ENCODE data around the gene PREX1. TPM values are rescaled to one million over a fixed set of nuclear protein-coding genes. Genes with fewer than 3 reads are reported as not detected.

PREX1 gene
- total and polyA plus RNA-seq, 2 donors (not counting 3 experiments of a cell fraction or from before 2014, with no cell fraction given) = 51.3 to 72.9 TPM

DNA sequence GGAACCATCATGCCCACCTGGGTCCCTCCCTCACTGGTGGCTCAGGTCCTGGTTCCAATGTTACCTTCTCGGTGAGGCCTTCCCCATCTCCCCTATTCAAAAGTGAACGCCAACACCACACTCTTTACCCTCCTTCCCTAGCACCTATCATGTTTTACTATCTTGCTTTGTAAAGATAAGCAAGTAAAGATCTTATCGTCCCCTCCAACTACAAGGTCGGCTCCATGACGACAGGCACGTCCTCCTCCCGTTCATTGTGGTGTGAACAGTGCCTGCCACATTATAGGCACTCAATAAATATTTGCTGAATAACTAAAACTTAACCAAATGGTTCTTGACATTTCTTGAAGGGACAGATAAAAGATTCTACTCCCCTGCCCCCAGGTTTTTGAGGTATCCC is 147.1 kb downstream of the PREX1 start:
- dilution Hi-C loops (cut with MboI; ENCODE audit: extremely low pct_ligation_motif_present, low sequenced_read_pairs) (no loop called here), intact Hi-C loops (cut with micrococcal nuclease) (loop anchor here (5.0 kb wide), 1 partner anchor 147 kb away; the partner anchor contains the start of gene PREX1)
- Histone ChIP-seq H4K20me1 (replicated peaks; ENCODE audit: control insufficient read depth, extremely low read depth, insufficient read depth, low read length) (no peaks in the 10 kb centered on the region), H3K4me3 (replicated peaks in 1 of 3; ENCODE audit: insufficient read depth in 1 of 3, low read depth in 1 of 3, low read length in 3 of 3) (no peak overlapping the region), H3K9me3 (replicated peaks; ENCODE audit: control insufficient read depth, insufficient read depth, low read length) (no peaks in the 10 kb centered on the region), H3K36me3 (ENCODE audit: control insufficient read depth in 2 of 2, extremely low read depth in 1 of 2, insufficient read depth in 2 of 2, low read length in 2 of 2) (peaks cover 12 to 24% of the 10 kb centered on the region in 2 experiments), H3K4me1 (ENCODE audit: control insufficient read depth, extremely low read depth, insufficient read depth, low read length) (peaks cover 38% of the 10 kb centered on the region), H3K4me2 (ENCODE audit: insufficient read depth, low read length) (no peak overlapping the region), H2AFZ (ENCODE audit: low read depth, low read length) (no peak overlapping the region), H3K79me2 (ENCODE audit: control insufficient read depth, insufficient read depth, low read length) (no peaks in the 10 kb centered on the region), H3K9ac (replicated peaks; ENCODE audit: extremely low read depth, insufficient read depth, low read length) (no peak overlapping the region), H3K9me1 (replicated peaks; ENCODE audit: control insufficient read depth, extremely low read depth, insufficient read depth, low read length) (no peaks in the 10 kb centered on the region), H3K27ac (ENCODE audit: insufficient read depth, low read depth, low read length) (no peak overlapping the region), H3K27me3 (ENCODE audit: control insufficient read depth in 2 of 2, insufficient read depth in 2 of 2, low read length in 2 of 2) (no peaks in the 10 kb centered on the region)
- FAIRE-seq (no peak), DNase-seq (ENCODE audit: low read depth, low spot score) (no peak)
- no TSS peak for BruUV-seq (replicated peaks)
- CTCF ChIA-PET = no interaction called here
- POLR2A ChIA-PET = no interaction called here
- no peak for TF ChIP-seq EZH2 (IDR thresholded peaks at IDR 0.05; ENCODE audit: borderline replicate concordance, low read depth, low read length, severe bottlenecking)

DNA sequence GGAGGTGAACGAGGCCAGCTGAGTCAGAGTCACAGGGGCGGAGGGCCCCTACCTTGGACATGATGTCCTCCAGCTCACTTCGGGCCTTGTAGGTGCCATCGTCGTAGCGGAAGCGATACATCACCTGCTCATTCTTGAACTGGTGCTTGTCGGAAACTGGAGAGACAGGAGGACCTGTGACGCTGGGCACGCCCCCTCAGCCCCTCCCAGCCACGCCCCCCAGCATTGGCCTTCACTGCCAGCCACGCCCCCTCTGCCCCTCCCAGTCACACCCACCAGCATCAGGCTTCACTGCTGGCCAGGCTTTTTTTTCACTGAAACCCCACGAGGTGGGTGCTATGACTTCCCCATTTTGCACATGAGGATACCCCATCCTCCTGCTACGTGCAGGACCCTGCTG is 148.2 kb downstream of the PREX1 start:
- Histone ChIP-seq H4K20me1 (replicated peaks; ENCODE audit: control insufficient read depth, extremely low read depth, insufficient read depth, low read length) (no peaks in the 10 kb centered on the region), H3K9ac (replicated peaks; ENCODE audit: extremely low read depth, insufficient read depth, low read length) (no peak overlapping the region), H3K27me3 (ENCODE audit: control insufficient read depth in 2 of 2, insufficient read depth in 2 of 2, low read length in 2 of 2) (no peaks in the 10 kb centered on the region), H3K4me2 (ENCODE audit: insufficient read depth, low read length) (no peak overlapping the region), H3K9me3 (replicated peaks; ENCODE audit: control insufficient read depth, insufficient read depth, low read length) (no peaks in the 10 kb centered on the region), H3K9me1 (replicated peaks; ENCODE audit: control insufficient read depth, extremely low read depth, insufficient read depth, low read length) (no peaks in the 10 kb centered on the region), H2AFZ (ENCODE audit: low read depth, low read length) (no peak overlapping the region), H3K4me1 (ENCODE audit: control insufficient read depth, extremely low read depth, insufficient read depth, low read length) (peaks cover 27% of the 10 kb centered on the region), H3K27ac (ENCODE audit: insufficient read depth, low read depth, low read length) (no peak overlapping the region), H3K36me3 (ENCODE audit: control insufficient read depth in 2 of 2, extremely low read depth in 1 of 2, insufficient read depth in 2 of 2, low read length in 2 of 2) (peaks cover 16 to 29% of the 10 kb centered on the region in 2 experiments), H3K4me3 (replicated peaks in 1 of 3; ENCODE audit: insufficient read depth in 1 of 3, low read depth in 1 of 3, low read length in 3 of 3) (no peak overlapping the region), H3K79me2 (ENCODE audit: control insufficient read depth, insufficient read depth, low read length) (no peaks in the 10 kb centered on the region)
- FAIRE-seq (no peak), DNase-seq (ENCODE audit: low read depth, low spot score) (no peak)
- intact Hi-C loops (cut with micrococcal nuclease) (no loop called here), dilution Hi-C loops (cut with MboI; ENCODE audit: extremely low pct_ligation_motif_present, low sequenced_read_pairs) (no loop called here)
- ChIA-PET CTCF (interaction anchor here (1.3 kb wide), 1 partner anchor 22 kb away, joined by 4 read pairs; no protein-coding TSS in a partner anchor), POLR2A (no interaction called here)
- BruUV-seq (replicated peaks) = no TSS peak
- TF ChIP-seq FOS (IDR thresholded peaks at IDR 0.05; ENCODE audit: borderline replicate concordance, insufficient read depth, low read length) (no peak), CTCF (IDR thresholded peaks at IDR 0.05; ENCODE audit: extremely low read depth in 1 of 2, insufficient read depth in 1 of 2, low read depth in 1 of 2, low read length in 2 of 2) (no peak), MYC (IDR thresholded peaks at IDR 0.05; ENCODE audit: low read depth, low read length) (no peak), JUN (IDR thresholded peaks at IDR 0.05; ENCODE audit: borderline replicate concordance, insufficient read depth, insufficient read length, low read depth) (no peak), POLR2AphosphoS5 (IDR thresholded peaks at IDR 0.05; ENCODE audit: insufficient read depth, low read depth, low read length) (no peak), EZH2 (IDR thresholded peaks at IDR 0.05; ENCODE audit: borderline replicate concordance, low read depth, low read length, severe bottlenecking) (no peak)
